DOHH2 (cell line): ENCODE measurements around the gene GAGE12H.
"Not testable (repeated sequence)": the region's sequence is repeated elsewhere in the genome, so short reads cannot be mapped to it uniquely, and the experiment has no call there.

Experiments used
- EZH2phosphoT487 ChIP-seq: fragments of 200-600 bp; sonication (generic); IDR thresholded peaks from 2 replicates; pipeline ENCODE4 v1.6.1; 2017; ENCODE audit warnings: borderline replicate concordance, mild to moderate bottlenecking, antibody characterized with exemption, low read length, moderate library complexity, mixed read lengths
- TF ChIP-seq, protein P1 (sequence below): fragments of 200-600 bp; sonication (generic); IDR thresholded peaks from one replicate; pipeline ENCODE4 v1.5.1; 2014; ENCODE audit warnings: antibody characterized with exemption, mild to moderate bottlenecking, low read depth, low read length; ENCODE audit not compliant: poor library complexity, severe bottlenecking

DNA sequence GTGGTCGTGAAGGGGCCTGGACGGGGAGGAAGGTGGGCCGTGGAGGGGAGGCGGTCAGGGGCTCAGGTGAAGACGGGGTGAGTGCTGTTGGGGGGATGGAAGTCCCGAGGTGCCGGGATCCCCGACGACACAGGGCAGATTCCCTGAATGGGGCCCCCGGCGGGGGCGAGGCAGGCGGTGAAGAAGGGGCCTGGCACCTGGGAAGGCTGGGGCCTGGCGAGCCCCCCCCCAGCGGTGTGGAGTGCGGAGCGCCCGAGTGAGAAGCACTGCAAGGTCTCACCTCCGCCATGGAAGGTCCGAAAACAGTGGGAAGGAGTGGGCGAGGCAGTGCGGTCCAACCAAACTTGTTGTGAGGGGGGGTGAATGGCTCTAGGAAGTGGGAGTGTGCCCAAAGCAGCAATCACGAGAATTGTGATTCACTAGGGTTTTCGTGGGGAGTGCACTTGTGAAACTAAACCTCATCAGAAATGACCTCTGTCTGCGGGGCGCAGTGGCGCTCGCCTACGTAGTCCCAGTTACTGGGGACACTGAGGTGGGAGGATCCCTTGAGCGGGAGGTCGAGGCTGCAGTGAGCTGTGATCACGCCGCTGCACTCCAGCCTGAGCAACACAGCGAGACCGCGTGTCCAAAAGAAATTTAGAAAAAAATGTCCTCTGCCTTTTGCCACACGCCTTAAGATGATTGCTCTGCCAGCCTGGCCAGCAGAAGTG lies 10.2 kb downstream of the GAGE12H start:
- TF ChIP-seq, protein P1, sequence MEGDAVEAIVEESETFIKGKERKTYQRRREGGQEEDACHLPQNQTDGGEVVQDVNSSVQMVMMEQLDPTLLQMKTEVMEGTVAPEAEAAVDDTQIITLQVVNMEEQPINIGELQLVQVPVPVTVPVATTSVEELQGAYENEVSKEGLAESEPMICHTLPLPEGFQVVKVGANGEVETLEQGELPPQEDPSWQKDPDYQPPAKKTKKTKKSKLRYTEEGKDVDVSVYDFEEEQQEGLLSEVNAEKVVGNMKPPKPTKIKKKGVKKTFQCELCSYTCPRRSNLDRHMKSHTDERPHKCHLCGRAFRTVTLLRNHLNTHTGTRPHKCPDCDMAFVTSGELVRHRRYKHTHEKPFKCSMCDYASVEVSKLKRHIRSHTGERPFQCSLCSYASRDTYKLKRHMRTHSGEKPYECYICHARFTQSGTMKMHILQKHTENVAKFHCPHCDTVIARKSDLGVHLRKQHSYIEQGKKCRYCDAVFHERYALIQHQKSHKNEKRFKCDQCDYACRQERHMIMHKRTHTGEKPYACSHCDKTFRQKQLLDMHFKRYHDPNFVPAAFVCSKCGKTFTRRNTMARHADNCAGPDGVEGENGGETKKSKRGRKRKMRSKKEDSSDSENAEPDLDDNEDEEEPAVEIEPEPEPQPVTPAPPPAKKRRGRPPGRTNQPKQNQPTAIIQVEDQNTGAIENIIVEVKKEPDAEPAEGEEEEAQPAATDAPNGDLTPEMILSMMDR: not testable (repeated sequence)
- not testable (repeated sequence) for TF ChIP-seq EZH2phosphoT487
